OCI-M2 (cell line): ENCODE data around the gene SIPA1L3.

Source experiments
- DNase-seq: peaks from one replicate; lab custom pipeline; 2025; ENCODE audit not compliant: unreplicated experiment; lab: John Stamatoyannopoulos, UW

SIPA1L3 gene

GRCh38 chr19:38206006-38206745, 299.2 kb downstream of the SIPA1L3 start:
- DNase-seq = no peak

- no peak for DNase-seq
These were observed 299.9 kb downstream of the SIPA1L3 start for GRCh38 chr19:38206928-38207327.

DNA sequence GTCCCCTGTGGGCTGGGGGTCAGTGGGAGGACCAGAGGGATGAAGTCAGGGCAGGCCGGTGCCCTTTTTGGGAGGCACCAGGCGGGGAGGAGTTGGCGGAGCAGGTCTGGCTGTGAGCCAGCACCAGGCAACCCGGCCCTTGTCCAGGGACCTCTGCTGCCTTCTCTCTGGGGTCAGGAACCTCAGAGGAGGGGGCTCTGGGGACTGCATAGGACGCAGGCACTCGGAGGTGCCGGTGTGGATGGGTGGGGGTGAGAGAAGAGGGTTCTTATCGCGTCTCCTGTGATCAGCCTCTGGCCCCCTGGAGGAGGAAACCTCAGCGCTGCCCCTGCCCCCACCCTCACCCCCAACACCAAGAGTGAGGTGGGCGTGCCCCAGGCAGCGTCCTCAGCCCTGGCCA, 300.5 kb downstream of the SIPA1L3 start:
- DNase-seq = no peak

GRCh38 chr19:38208571-38208970, 301.6 kb downstream of the SIPA1L3 start:
- no peak for DNase-seq

GRCh38 chr19:38209152-38209551, 302.1 kb downstream of the SIPA1L3 start:
- DNase-seq = no peak

GRCh38 chr19:38209671-38210457, 302.9 kb downstream of the SIPA1L3 start:
- DNase-seq = no peak

GRCh38 chr19:38210458-38210987, 303.5 kb downstream of the SIPA1L3 start:
- DNase-seq = no peak

DNA sequence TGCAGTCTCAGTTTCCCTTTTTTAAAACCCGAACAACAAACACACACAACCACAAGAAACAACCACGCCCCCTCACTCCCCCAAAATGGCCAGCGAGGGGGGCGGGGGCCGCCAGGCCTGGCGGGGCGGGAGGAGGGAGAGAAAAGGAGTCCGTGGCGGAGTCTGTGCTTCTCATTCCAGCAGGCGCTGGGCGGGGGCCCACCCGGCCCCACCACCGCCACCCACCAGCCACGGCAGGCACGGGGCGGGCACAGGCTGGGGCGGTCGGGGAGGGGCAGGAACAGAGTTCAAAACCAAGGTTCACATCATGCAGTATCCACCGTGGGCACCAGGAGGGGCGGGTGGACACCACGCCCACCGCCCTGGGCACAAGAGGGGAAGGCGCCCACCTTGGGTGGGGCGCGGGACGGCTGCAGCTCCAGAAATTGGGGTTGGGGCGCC, 304.2 kb downstream of the SIPA1L3 start:
- no peak for DNase-seq

DNA sequence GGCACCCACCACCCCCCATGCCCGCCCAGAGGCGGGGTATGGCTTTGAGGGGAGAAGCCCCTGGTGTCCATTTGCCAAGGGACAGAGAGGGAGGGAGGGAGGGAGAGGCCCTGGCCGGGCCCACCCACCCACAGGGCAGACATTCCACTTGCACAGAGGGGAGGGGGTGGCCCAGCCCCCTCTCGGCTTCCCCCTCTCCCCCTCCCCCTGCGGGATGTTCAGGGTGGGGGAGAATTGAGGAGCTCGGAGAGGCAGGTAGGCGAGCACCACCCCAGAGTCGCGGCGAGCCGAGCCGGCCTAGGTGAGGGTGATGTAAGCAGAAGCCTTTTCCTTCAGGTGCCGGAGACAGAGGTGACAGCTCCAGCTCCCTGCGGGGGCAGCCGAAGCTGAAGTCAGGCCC, 304.8 kb downstream of the SIPA1L3 start:
- no peak for DNase-seq

GRCh38 chr19:38213469-38213868, 306.5 kb downstream of the SIPA1L3 start:
- no peak for DNase-seq

GRCh38 chr19:38213911-38214625, 307.1 kb downstream of the SIPA1L3 start:
- DNase-seq = no peak

- DNase-seq = no peak
These were observed 310.0 kb downstream of the SIPA1L3 start for GRCh38 chr19:38216785-38217641.

- DNase-seq = no peak
These were observed 311.2 kb downstream of the SIPA1L3 start for GRCh38 chr19:38218204-38218603.

- DNase-seq = no peak
These were observed 312.2 kb downstream of the SIPA1L3 start for GRCh38 chr19:38219221-38219620.

DNA sequence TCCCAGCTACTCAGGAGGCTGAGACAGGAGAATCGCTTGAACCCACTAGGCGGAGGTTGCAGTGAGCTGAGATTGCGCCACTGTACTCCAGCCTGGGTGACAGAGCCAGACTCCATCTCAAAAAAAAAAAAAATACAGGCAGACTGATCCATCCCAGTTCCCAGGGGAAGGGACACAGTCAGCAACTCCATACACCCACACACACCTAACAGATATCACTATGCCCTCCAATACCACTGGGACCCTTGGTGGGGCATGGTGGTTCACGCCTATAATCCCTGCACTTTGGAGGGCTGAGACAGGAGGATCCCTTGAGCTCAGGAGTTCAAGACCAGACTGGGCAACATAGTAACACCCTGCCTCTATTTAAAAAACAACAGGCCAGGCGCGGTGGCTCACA, 314.4 kb downstream of the SIPA1L3 start:
- no peak for DNase-seq

GRCh38 chr19:38221919-38222830, 315.2 kb downstream of the SIPA1L3 start:
- no peak for DNase-seq

- DNase-seq = no peak
These were observed 316.1 kb downstream of the SIPA1L3 start for GRCh38 chr19:38223119-38223523.

- no peak for DNase-seq
These were observed 316.6 kb downstream of the SIPA1L3 start for GRCh38 chr19:38223617-38224013.
